HL-60 (cell line): ENCODE results near the gene FEN1.

Experiments used
- DNase-seq, 2 experiments: peaks; one replicate each; pipeline ENCODE4 v3.0.0-alpha.2; 2010 to 2020; ENCODE audit warnings: low read depth in 1 of 2, low spot score in 1 of 2
- H3K27ac ChIP-seq: fragments of 250-450 bp; sonication (Bioruptor Pico); replicated peaks from 2 replicates; pipeline ENCODE4 v1.5.1; 2020; ENCODE audit warnings: mild to moderate bottlenecking, moderate library complexity
- H3K27me3 ChIP-seq: fragments of 250-450 bp; sonication (Bioruptor Pico); 2 replicates; pipeline ENCODE4 v1.5.1; 2021; ENCODE audit warnings: mild to moderate bottlenecking, moderate library complexity; ENCODE audit not compliant: insufficient read depth, poor library complexity, severe bottlenecking
- H3K4me3 ChIP-seq: replicated peaks from 2 replicates; pipeline ENCODE4 v1.5.1; 2011; ENCODE audit warnings: mild to moderate bottlenecking, control low read depth, low read length; ENCODE audit not compliant: insufficient read depth
- CTCF ChIP-seq: IDR thresholded peaks from one replicate; pipeline ENCODE4 v1.5.1; 2011; ENCODE audit warnings: low read length, control low read depth, inconsistent platforms; ENCODE audit not compliant: insufficient read depth
- GABPA ChIP-seq: IDR thresholded peaks from 2 replicates; pipeline ENCODE4 v1.6.1; 2012; ENCODE audit warnings: low read depth
- POLR2AphosphoS5 ChIP-seq: IDR thresholded peaks from 2 replicates; pipeline ENCODE4 v1.6.1; 2012; ENCODE audit warnings: low read depth
- REST ChIP-seq: IDR thresholded peaks from 2 replicates; pipeline ENCODE4 v1.6.1; 2012; ENCODE audit warnings: low read depth; ENCODE audit not compliant: insufficient replicate concordance
- SPI1 ChIP-seq: IDR thresholded peaks from 2 replicates; pipeline ENCODE4 v1.6.1; 2012; ENCODE audit warnings: low read depth, mild to moderate bottlenecking, borderline replicate concordance

FEN1 gene

GRCh38 chr11:61782299-61782698 is 10.4 kb upstream of the FEN1 start:
- TF ChIP-seq REST: no peak
- no peak for TF ChIP-seq SPI1
- TF ChIP-seq GABPA: no peak
- no peak for TF ChIP-seq POLR2AphosphoS5
- TF ChIP-seq CTCF: no peak
- H3K4me3 ChIP-seq: no peak overlapping the region
- no peaks in the 10 kb centered on the region for H3K27me3 ChIP-seq
- no peak overlapping the region for H3K27ac ChIP-seq
- DNase-seq: no peak

- no peak for TF ChIP-seq SPI1
- TF ChIP-seq GABPA: no peak
- no peak for TF ChIP-seq POLR2AphosphoS5
- no peak for TF ChIP-seq CTCF
- no peak for TF ChIP-seq REST
- Histone ChIP-seq H3K27ac (no peak overlapping the region), H3K4me3 (no peak overlapping the region), H3K27me3 (no peaks in the 10 kb centered on the region)
- DNase-seq: no peak
These were observed 9.9 kb upstream of the FEN1 start for GRCh38 chr11:61782841-61783240.

- Histone ChIP-seq H3K27ac (no peak overlapping the region), H3K4me3 (no peak overlapping the region), H3K27me3 (no peaks in the 10 kb centered on the region)
- peak in 1 of 2 experiments; percentile 13 for DNase-seq
- no peak for TF ChIP-seq POLR2AphosphoS5
- no peak for TF ChIP-seq GABPA
- no peak for TF ChIP-seq SPI1
- no peak for TF ChIP-seq REST
- no peak for TF ChIP-seq CTCF
These were observed 8.8 kb upstream of the FEN1 start for GRCh38 chr11:61783717-61784505.
